GM21529 (cell line): ENCODE results near the gene ANKRD44.

Source experiments
- ATAC-seq: cut with Tn5 transposase; IDR thresholded peaks from one replicate; pipeline ENCODE4 v1.9.1; 2021; ENCODE audit not compliant: unreplicated experiment

Gene ANKRD44

DNA sequence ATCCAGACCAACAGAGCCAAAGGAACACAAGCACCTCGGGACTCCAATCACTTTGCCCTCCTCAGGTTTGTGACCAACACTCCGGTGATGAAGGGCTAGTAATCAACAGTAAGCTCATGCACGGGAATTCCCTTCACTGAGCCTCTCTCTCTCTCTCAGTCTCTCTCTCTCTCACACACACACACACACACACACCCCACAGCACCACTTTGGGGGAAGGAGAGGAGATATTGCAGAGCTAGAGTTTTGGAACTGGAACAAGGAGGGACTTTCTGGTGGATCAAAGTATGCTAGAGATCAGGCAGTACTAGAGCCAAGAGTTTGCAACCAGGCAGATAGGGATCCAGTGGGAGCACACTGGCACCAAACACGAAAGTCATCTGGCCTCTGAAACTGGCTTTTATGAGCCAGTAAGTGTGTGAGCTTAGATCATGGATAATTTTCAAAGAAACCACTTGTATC, 98.7 kb downstream of the ANKRD44 start:
- ATAC-seq: no peak

DNA sequence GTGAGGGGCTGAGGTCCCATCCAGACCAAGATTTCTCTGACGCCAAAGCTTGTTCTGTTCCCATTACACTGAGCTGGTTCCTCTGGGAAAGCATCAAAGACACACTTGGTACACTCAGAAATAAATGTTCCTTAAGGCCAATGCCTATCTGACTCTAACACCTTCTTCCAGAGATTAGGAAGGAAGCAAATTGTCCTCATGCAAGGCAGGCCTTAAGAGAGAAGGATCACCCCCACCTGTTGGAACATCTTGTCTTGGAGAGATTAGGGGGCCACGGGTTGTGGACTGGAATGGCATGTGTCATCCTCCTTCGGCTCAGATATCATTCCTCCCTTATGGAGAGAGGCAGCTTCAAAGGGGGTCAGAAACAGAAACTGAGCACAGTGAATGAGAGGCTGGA, 100.2 kb downstream of the ANKRD44 start:
- no peak for ATAC-seq

DNA sequence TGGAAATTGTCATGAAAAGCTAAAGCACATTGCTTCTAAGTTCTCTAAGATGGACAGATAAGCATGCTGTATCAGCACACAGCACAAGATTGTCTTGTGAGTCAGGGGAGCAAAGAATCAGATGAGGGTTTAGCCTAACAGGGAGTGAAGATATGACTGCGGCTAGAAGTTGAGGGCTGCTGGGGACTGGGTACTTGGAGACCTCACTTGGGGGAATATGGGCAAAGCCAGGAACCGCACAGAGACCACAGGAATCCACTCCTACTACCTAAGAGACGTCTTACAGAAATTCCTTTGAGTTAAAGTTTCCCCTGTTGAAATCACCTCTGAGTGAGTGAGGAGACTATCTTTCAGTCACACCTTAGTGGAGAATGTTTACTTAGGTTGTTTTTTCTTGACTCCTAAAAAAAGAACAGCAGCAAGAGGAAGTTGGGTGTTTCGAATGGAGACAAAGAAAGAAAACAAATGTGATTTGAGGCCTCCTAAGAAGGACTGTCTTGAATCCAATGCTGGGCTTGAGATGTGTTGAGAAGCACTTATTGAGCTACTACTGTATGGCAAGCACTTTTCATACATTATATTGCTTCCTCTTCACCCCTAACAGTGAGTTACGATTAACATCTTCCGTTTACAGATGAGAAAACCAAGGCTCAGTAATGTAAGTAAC, 100.7 kb downstream of the ANKRD44 start:
- ATAC-seq: peak; percentile 38

DNA sequence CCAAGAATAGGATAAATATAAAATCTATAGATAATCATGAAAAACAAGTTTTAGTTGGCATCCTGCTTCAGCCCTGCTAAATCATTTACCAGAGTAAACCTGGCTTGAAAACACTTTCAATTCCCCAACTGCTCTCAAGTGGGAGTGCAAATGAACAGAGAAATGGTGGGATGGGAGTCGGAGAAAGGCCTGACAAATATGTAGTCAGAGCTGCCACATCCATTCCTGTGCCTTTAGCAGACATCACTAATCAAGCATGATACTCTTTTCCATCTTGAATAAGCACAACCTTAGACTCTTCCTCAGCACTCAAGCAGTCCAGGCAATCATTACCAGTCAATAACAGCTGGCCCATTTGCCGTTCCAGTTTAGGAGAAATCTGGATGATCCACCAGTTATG, 101.3 kb downstream of the ANKRD44 start:
- peak; percentile 16 for ATAC-seq

DNA sequence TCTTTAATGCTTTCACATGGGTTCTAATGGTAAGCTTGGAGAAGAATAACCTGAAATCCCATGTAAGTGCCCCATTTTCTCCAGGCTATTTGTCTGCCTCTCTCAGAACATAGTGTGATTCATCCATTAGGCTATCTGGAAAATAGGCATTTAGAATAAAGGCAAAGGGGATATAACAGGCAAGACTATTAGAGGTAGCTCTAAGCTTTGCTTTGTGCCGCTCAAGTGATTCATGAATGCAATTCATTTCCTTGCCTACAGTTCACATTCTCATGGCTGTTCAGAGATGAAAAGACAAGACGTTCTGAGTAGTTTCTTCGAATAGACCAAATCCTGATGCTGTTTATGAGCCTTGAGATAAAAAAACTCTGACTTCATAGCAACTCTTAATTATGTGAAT, 101.7 kb downstream of the ANKRD44 start:
- no peak for ATAC-seq

DNA sequence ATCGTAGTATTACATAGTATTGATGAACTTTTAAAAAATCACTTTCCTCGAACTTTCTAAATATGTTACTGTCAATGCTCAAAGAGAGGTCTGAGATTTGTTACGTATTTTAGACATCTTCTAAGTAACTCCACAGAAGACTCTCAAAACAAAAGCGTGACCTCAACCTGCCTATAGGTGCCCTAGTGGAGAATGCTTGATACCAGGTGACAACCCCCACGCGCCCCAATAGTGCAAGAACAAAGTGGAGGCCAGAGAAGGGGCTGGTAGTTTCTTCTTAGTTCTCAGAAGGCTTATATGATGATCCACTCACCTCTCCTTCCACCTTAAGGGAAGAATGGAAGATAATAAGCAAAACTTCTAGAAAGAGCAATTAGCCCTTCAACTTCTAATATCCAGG, 102.6 kb downstream of the ANKRD44 start:
- ATAC-seq: no peak

DNA sequence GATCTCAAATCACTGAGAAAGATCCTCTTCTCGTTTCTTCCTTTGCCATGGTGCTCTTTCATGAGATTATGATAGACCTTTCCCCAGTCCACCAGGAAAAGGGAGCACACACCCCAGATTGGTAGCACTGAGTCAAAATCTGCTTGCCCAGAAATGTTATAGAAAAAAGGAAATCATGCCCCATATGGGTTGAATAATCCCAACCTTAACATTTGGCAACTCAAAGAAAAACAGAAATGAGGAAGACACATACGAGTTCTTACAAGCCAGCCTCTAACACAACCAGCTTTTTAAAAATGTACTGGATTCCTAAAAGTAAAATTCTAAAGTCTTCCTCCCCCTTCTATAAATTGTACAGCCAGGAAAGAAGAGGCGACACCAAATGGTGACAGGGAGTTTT, 103.0 kb downstream of the ANKRD44 start:
- ATAC-seq: no peak

DNA sequence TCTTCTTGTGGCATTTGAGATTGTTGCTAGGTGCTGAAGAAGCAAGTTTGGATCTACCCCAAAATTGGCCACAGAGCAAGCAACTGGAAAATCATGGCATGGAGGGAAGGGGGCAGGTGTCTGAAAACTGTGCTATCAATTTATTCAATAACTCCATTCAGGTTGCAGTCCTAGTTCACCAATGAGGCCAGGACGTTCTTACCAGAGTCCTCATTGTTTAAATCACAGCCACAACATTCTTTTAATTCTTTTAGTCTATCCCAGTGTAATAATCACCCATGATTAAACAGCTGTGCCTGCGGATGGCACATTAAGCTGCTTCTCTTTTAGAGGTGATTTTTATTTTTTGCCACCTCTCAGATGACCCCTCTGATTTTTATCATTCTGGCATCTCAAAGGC, 103.5 kb downstream of the ANKRD44 start:
- no peak for ATAC-seq

DNA sequence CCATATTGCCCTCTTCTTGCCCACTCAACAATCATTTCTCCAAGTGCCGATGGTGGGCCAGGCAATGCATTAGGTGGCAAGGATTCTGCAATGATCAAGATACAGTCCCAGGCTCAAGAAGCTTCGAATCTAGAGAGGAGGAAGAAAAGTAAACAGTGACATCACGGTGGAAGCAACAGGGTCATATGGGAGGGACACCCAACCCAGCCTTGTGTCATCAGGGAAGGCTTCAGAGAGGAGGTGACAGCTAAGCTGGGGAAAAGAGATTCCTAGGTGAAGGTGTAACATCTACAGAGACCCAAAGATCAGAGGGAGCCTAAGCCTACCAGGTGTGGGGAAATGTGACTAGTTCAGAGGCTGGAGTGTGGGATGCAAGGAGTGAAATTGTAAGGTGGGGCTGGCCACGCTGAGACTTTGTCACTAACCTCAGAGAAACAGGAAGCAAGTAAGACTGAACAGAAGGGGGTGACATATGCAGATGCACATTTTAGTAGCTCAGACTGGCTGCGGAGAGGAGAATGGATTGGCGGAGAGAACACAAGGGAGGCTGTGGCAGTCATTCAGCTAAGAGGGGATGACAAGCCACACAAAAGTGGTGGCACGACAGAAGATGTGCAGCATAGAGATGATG, 104.9 kb downstream of the ANKRD44 start:
- peak; percentile 65 for ATAC-seq

DNA sequence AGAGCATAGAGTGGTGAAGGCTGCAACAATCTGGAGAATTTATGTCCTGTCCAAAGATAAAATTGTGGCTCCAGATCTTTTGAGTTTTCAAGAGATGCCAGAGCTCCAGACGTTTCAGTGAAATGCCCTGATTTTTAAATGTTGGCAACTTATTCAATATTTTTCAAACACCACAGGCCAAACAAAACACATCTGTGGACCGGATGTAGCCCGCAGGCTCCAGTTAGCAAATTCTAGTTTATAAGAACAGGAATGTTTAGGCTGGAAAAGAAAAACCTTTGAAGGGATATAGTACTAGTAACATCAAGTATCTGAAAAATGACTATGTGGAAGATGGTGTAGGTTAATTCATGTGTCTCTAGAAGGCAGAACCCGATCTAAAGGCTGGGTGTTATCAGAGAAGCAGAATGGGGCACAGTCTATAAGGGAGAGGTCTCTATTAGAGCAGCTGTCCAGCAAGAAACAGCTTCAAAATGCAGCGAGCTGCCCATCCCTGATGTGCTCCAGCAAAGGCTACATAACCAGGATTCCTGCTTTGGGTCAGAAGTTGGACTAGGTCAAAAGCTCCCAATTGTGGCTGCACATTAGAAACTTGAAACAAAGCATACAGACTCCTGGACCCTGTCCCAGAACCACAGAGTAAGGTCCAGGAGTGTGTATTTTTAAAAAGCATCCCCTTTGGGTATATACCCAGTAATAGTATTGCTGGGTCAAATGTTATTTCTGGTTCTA, 105.9 kb downstream of the ANKRD44 start:
- ATAC-seq: no peak

DNA sequence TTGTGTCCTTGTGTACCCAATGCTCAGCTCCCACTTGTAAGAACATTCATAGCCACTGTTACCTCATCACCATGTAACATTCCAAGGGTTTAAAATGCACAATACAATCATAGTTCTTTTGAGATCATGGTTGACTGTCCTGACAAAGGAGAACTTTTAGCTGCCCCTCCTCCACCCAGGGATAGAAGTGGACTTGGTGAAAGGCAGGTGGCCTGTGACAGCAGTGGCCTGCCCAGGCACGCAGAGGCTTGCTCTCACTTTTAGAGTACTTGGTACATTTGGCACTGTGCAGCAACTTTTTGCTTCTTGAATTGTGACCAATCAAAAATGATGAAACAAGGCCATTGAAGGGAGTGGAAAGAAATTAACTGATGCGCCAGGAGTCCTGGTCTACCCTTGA, 108.7 kb downstream of the ANKRD44 start:
- no peak for ATAC-seq

DNA sequence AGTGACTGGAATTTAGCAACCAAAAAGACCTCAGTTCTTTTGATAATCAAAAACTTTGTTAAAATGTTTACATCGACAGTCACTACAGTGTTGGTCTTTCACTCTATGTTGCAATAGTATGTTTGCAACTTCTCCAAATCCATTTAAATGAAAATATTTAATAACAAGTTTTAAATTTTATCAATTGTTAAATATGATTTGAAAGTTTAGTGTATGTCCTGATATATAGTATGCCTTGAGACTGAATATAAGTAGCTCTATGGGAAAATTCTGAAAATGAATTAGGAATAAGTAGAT, 109.9 kb downstream of the ANKRD44 start:
- no peak for ATAC-seq

DNA sequence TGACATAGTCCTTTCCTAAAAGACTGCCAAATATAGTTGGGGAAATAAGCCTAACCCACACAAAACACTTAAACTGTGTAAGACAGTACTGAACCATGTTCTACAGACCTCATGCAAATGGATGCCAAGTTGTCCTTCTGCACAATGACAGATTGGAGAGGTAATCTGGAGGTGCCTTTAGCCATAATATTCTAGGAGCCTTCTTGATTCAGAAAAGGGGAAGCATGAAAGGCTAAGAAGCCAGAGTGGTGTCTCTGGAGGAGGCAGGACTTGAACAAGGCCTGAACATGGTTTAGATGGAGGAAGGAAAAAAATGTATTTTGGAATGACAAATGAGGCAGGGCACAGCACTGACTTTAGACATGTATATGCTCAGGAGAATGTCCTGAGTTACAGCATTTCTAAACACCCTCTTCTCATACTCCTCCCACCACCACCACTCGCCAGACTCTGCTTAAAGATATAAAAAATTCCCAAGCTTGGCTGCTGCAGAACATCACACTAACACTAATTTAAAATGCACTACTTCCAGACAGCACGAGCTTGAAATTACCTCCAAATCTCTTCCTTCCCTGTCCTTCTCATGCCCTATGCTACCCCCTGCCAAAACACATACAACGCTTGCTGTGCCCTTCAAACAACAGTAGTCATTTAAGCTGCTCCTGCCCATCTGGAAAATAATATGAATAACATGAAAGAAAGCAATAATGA, 110.4 kb downstream of the ANKRD44 start:
- ATAC-seq: no peak

DNA sequence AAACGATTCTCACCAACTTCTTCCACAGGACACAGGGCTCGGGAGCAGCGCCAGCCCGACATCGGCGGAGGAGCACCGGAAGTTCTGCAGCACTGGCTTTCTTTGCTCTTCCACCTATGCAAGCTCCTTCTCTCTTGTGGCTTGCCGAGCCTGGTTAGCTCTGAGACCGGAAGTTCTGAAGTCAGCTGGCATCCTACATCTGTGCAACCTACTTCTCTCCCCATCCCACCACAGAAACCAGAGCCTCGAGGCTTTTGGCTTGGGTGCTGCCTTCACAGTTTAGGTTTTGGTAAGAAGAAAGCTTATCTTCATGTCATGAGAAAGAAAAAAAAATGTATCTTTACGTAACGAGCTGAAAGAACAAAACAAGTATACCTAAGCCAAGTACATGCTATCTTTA, 111.7 kb downstream of the ANKRD44 start:
- ATAC-seq: peak; percentile 98

DNA sequence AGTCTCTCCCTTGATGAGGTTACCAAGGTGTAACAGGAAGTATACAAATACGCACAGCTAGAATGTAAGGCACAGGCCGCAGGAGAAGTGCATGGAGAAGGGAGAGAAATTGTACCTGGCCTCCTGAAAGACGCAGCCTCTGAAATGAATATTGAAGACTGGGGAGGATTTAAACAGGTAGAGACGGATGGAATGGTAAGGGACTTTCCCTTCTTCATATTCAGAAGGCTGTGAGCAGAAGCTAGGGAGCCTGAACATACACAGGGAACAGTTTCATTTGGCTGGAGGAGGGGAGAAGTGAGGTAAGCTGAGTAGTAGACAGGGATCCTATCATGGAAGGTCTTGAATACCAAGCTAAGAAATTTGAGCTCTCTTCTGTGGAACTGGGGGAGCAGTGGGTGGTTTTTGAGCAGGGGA, 112.7 kb downstream of the ANKRD44 start:
- no peak for ATAC-seq

DNA sequence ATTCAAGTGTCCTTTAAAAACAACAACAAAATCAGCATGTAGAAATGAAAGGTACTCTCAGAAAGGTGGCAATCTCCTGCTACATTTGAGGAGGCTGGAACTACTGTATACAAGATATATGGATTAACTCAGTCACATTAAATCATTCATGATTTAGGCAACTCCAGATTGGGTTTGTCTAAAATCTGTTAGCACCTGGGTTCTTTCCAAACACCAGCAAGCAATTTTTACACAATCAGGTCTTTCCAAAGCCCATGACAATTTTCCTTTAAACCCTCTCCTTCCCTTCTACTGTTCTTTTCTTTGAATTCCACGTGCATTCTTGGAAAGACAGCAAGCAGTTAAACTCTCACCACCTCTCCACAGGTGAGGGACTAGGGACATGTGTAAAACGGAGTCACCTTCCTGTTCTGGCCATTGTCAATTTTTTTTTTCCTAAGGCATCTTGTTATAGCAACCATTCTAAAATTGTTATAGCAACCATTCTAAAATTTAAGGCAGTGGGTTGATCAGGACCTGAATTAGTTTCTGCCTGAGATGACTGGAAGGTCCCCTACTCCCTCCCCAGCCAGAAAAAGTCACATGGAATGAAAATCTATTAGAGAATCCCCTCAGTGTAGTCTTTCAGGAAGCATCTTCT, 113.9 kb downstream of the ANKRD44 start:
- ATAC-seq: no peak

DNA sequence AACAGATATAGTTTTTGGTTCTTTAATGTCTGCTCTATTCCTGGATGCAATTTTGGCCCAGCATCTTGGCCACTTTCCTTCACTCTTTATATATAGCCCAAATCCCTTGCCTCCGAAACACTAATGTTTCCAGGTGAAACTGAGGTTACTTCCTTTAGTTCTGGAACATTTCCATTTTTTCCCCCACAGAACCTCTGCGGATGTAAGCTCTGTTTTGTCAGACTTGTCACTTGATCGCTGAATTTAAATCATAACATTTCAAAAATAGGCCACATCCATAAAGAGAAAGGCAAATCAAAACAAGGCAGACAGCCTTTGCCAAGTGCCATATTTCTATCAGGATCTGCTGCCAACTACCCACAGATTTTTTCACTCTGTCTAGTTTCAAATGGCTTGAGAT, 115.1 kb downstream of the ANKRD44 start:
- ATAC-seq: no peak

DNA sequence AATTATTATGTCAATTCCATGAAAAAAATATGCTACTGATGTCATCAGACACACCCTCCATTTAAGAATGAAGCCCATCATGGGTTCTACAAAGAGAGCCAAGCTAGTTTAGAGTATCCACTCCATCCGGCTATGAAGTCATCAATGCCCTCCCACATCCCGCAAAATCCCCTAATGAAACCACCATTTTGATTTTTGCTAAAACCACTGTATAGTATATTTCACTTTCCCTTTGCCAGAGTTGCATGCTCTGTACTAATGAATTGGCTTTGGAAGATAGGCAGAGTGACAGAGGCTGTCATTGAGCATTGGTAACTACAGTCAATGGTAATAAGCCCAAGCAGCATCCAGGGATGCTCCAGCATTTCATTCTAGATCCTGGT, 118.6 kb downstream of the ANKRD44 start:
- ATAC-seq: peak; percentile 83

DNA sequence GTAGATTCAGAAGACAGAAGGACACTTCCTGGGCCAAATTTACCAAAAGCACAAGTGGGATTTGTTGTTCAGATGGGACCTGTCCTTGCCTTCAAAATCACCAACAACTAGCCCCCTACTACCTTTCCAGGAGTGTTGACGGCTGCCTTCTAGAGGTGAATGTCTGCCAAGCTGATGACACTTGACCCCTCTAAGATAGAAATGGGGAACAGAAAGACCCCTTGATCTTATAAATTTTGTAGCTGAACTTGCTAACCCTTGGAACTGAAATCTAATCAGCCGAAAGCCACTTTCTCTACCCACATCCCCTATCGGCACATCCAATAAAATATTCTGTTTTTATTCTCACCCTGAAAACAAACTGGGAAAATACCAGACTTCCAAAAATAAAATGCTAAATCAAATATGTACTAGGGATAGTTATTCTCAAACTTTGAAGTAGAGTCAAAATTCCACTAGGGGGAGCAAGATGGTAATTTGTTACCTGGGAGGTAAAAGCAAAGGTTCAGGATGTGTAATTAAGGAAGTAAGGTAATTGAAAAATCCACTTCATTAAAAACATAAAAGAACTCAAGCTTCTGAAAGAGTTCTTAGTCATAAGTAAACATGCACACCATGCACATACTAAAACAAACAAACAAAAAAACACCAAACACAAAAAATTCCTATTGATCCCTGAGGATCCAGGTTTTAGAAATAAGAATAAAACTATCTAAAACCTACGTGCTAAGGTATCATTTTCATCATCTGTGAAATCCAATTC, 119.2 kb downstream of the ANKRD44 start:
- peak; percentile 46 for ATAC-seq

DNA sequence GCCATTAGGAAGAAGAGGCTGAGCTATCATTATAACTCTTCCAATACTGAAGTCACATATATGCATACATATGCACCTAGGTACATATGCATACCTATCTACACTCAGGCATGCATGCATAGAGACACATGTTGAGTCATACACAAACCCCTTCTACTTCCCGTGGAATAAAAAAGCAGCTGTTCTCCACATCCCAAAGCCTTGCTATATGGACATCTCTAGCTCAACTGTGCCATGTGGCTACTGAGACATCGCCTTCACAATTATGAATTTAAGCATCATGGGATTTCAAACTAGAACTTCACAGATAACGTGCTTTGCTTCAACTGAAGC, 120.5 kb downstream of the ANKRD44 start:
- no peak for ATAC-seq
